GM23338 (cell line): Measurements from ENCODE around the gene PTRHD1. TPM values are rescaled to one million over a fixed set of nuclear protein-coding genes. Genes with fewer than 3 reads are reported as not detected.

Experiments used
- ATAC-seq: fragments of 200-7000 bp; cut with Tn5 transposase; 3 replicates; pipeline ENCODE4 v1.9.1; 2020
- DNase-seq: peaks from one replicate; pipeline ENCODE4 v3.0.0-alpha.2; 2015; ENCODE audit warnings: low spot score
- H2AFZ ChIP-seq: fragments of 200-600 bp; sonication (generic); 2 replicates; pipeline ENCODE4 v1.8.0; 2016; ENCODE audit warnings: antibody characterized with exemption, mild to moderate bottlenecking, moderate library complexity
- H3F3A ChIP-seq: fragments of 200-600 bp; sonication (generic); replicated peaks from 2 replicates; pipeline ENCODE4 v1.8.0; 2017; ENCODE audit warnings: antibody characterized with exemption, mixed run types, low read depth
- H3K27ac ChIP-seq: fragments of 200-600 bp; sonication (generic); 2 replicates; pipeline ENCODE4 v1.6.1; 2016; ENCODE audit warnings: low read depth
- H3K27me3 ChIP-seq: fragments of 200-600 bp; sonication (generic); 2 replicates; pipeline ENCODE4 v1.8.0; 2016; ENCODE audit warnings: mild to moderate bottlenecking, mixed run types, moderate library complexity; ENCODE audit not compliant: insufficient read depth
- H3K36me3 ChIP-seq: fragments of 200-600 bp; sonication (generic); 2 replicates; pipeline ENCODE4 v1.8.0; 2016; ENCODE audit warnings: mild to moderate bottlenecking; ENCODE audit not compliant: insufficient read depth
- H3K4me1 ChIP-seq: fragments of 200-600 bp; sonication (generic); 2 replicates; pipeline ENCODE4 v1.8.0; 2016; ENCODE audit warnings: mild to moderate bottlenecking, moderate library complexity; ENCODE audit not compliant: insufficient read depth
- H3K4me2 ChIP-seq: fragments of 200-600 bp; sonication (generic); 2 replicates; pipeline ENCODE4 v1.7.1; 2017; ENCODE audit warnings: mixed run types
- H3K4me3 ChIP-seq: fragments of 200-600 bp; sonication (generic); 2 replicates; pipeline ENCODE4 v1.6.1; 2016; ENCODE audit warnings: mixed run types
- H3K79me2 ChIP-seq: fragments of 200-600 bp; sonication (generic); replicated peaks from 2 replicates; pipeline ENCODE4 v1.8.0; 2017; ENCODE audit warnings: mild to moderate bottlenecking; ENCODE audit not compliant: insufficient read depth
- H3K9me2 ChIP-seq: fragments of 200-600 bp; sonication (generic); 2 replicates; pipeline ENCODE4 v1.8.0; 2017; ENCODE audit not compliant: insufficient read depth
- H4K20me1 ChIP-seq: fragments of 200-600 bp; sonication (generic); replicated peaks from 2 replicates; pipeline ENCODE4 v1.8.0; 2017; ENCODE audit warnings: mild to moderate bottlenecking; ENCODE audit not compliant: insufficient read depth
- H3K27ac Mint-ChIP-seq: 2 replicates; pipeline ENCODE4 v1.8.0; 2020; ENCODE audit warnings: inconsistent platforms, mild to moderate bottlenecking, moderate library complexity, mixed read lengths
- H3K27me3 Mint-ChIP-seq: 3 replicates; pipeline ENCODE4 v1.8.0; 2022; ENCODE audit warnings: low read depth, mild to moderate bottlenecking, moderate library complexity, mixed read lengths, inconsistent platforms; ENCODE audit not compliant: insufficient read depth, poor library complexity
- H3K36me3 Mint-ChIP-seq: 3 replicates; pipeline ENCODE4 v1.8.0; 2021; ENCODE audit warnings: low read depth, mild to moderate bottlenecking, inconsistent platforms, moderate library complexity, mixed read lengths
- H3K4me1 Mint-ChIP-seq: 3 replicates; pipeline ENCODE4 v1.8.0; 2020; ENCODE audit warnings: mild to moderate bottlenecking, inconsistent platforms, mixed read lengths
- H3K4me3 Mint-ChIP-seq: 3 replicates; pipeline ENCODE4 v1.8.0; 2021; ENCODE audit warnings: moderate library complexity, mild to moderate bottlenecking, inconsistent platforms, mixed read lengths
- H3K9me3 Mint-ChIP-seq: 3 replicates; pipeline ENCODE4 v1.8.0; 2020; ENCODE audit warnings: moderate library complexity, mild to moderate bottlenecking, inconsistent platforms, mixed read lengths
- CREB1 ChIP-seq: fragments of 250-450 bp; sonication (Bioruptor Pico); IDR thresholded peaks from 2 replicates; pipeline ENCODE4 v1.5.0; 2020; ENCODE audit warnings: low read depth, mild to moderate bottlenecking, moderate library complexity
- JUNB ChIP-seq: IDR thresholded peaks from one replicate; pipeline ENCODE4 v1.6.1; 2016; ENCODE audit warnings: antibody characterized with exemption; ENCODE audit not compliant: unreplicated experiment
- NANOG ChIP-seq: IDR thresholded peaks from 2 replicates; pipeline ENCODE4 v1.6.1; 2016; ENCODE audit warnings: antibody characterized with exemption, borderline replicate concordance
- POLR2AphosphoS5 ChIP-seq: IDR thresholded peaks from 2 replicates; pipeline ENCODE4 v1.6.1; 2016; ENCODE audit warnings: antibody characterized with exemption, low read depth
- STAT1 ChIP-seq: IDR thresholded peaks from one replicate; pipeline ENCODE4 v1.6.1; 2016; ENCODE audit warnings: antibody characterized with exemption; ENCODE audit not compliant: unreplicated experiment
- ZNF114 ChIP-seq: fragments of 250-450 bp; sonication (Bioruptor Pico); IDR thresholded peaks from 2 replicates; pipeline ENCODE4 v1.5.0; 2020; ENCODE audit warnings: mild to moderate bottlenecking, moderate library complexity
- polyA plus RNA-seq: library from polyadenylated mRNA; unstranded; fragments of >200 nt; fragmentation: Nextera tagmentation; extraction: Ambion mirVana; gene quantifications from 2 replicates; pipeline ENCODE4 v1.2.1, GENCODE V29; 2016
- total RNA-seq: library from RNA; depleted of rRNA; stranded (reverse); fragments of >200 nt; shearing (Covaris generic); gene quantifications from 2 replicates; pipeline ENCODE4 v1.2.3, GENCODE V29; 2014
- TF ChIP-seq, protein P1 (sequence below): fragments of 250-450 bp; sonication (Bioruptor Pico); IDR thresholded peaks from 2 replicates; pipeline ENCODE4 v1.5.0; 2020; ENCODE audit warnings: mild to moderate bottlenecking, moderate library complexity
- TF ChIP-seq, protein P2 (sequence below), 2 experiments: fragments of 200-600 bp in 1 of 2; sonication (generic) in 1 of 2; conservative IDR thresholded peaks; 2 replicates each; pipeline versions ENCODE4 v1.5.1 to v1.6.1; 2016 to 2017; ENCODE audit warnings: antibody characterized with exemption in 2 of 2, low read depth in 2 of 2, mild to moderate bottlenecking in 2 of 2, moderate library complexity in 1 of 2
- TF ChIP-seq, protein P3 (sequence below): IDR thresholded peaks from one replicate; pipeline ENCODE4 v1.6.1; 2018; ENCODE audit warnings: antibody characterized with exemption; ENCODE audit not compliant: unreplicated experiment

The PTRHD1 gene
- total and polyA plus RNA-seq, 2 experiments from 2014 or later = 46.9 to 105 TPM

DNA sequence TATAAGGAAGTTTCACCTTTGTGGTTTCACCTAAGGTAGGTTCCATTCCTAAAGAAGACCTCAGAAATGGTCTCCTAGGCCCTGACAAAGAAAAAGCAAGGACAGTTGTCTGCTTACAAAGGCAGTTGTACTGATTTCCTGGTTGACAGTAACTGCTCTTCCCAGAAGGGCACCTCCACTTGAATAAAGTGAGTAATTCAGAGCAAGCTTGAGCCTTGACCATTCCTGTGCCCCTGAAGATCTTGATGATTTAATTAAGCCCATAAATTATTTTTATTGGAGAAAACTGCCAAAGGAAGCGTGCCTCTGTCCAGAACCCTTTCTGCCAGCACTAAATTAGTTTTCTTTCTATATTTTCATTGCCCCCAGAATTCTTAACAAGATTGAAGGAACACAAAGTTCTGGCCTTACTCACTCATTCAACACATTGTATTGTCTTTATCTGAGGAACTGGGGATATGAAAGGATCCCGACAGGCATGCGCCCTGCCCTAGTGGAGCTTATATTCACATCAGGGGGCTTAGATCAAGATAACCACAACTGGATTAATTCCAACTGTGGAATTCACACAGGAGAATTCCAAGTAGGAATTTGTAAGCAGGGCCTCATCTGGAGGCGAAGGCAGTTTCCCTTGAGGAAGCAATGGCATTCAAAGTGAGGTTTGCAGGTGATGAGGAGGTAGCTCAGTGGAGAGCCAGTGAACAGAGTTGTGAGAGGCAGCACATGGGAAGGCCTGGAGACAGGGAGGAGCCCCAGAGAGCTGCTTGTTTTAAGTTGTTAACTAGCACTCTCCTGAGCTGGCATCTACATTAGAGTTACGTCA lies 21.2 kb downstream of the PTRHD1 start (continued):
- TF ChIP-seq, protein P1, sequence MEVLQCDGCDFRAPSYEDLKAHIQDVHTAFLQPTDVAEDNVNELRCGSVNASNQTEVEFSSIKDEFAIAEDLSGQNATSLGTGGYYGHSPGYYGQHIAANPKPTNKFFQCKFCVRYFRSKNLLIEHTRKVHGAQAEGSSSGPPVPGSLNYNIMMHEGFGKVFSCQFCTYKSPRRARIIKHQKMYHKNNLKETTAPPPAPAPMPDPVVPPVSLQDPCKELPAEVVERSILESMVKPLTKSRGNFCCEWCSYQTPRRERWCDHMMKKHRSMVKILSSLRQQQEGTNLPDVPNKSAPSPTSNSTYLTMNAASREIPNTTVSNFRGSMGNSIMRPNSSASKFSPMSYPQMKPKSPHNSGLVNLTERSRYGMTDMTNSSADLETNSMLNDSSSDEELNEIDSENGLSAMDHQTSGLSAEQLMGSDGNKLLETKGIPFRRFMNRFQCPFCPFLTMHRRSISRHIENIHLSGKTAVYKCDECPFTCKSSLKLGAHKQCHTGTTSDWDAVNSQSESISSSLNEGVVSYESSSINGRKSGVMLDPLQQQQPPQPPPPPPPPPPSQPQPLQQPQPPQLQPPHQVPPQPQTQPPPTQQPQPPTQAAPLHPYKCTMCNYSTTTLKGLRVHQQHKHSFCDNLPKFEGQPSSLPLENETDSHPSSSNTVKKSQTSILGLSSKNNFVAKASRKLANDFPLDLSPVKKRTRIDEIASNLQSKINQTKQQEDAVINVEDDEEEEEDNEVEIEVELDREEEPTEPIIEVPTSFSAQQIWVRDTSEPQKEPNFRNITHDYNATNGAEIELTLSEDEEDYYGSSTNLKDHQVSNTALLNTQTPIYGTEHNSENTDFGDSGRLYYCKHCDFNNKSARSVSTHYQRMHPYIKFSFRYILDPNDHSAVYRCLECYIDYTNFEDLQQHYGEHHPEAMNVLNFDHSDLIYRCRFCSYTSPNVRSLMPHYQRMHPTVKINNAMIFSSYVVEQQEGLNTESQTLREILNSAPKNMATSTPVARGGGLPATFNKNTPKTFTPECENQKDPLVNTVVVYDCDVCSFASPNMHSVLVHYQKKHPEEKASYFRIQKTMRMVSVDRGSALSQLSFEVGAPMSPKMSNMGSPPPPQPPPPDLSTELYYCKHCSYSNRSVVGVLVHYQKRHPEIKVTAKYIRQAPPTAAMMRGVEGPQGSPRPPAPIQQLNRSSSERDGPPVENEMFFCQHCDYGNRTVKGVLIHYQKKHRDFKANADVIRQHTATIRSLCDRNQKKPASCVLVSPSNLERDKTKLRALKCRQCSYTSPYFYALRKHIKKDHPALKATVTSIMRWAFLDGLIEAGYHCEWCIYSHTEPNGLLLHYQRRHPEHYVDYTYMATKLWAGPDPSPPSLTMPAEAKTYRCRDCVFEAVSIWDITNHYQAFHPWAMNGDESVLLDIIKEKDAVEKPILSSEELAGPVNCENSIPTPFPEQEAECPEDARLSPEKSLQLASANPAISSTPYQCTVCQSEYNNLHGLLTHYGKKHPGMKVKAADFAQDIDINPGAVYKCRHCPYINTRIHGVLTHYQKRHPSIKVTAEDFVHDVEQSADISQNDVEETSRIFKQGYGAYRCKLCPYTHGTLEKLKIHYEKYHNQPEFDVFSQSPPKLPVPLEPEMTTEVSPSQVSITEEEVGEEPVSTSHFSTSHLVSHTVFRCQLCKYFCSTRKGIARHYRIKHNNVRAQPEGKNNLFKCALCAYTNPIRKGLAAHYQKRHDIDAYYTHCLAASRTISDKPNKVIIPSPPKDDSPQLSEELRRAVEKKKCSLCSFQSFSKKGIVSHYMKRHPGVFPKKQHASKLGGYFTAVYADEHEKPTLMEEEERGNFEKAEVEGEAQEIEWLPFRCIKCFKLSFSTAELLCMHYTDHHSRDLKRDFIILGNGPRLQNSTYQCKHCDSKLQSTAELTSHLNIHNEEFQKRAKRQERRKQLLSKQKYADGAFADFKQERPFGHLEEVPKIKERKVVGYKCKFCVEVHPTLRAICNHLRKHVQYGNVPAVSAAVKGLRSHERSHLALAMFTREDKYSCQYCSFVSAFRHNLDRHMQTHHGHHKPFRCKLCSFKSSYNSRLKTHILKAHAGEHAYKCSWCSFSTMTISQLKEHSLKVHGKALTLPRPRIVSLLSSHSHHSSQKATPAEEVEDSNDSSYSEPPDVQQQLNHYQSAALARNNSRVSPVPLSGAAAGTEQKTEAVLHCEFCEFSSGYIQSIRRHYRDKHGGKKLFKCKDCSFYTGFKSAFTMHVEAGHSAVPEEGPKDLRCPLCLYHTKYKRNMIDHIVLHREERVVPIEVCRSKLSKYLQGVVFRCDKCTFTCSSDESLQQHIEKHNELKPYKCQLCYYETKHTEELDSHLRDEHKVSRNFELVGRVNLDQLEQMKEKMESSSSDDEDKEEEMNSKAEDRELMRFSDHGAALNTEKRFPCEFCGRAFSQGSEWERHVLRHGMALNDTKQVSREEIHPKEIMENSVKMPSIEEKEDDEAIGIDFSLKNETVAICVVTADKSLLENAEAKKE (CRISPR knock-in tag) = no peak
- TF ChIP-seq, protein P2, sequence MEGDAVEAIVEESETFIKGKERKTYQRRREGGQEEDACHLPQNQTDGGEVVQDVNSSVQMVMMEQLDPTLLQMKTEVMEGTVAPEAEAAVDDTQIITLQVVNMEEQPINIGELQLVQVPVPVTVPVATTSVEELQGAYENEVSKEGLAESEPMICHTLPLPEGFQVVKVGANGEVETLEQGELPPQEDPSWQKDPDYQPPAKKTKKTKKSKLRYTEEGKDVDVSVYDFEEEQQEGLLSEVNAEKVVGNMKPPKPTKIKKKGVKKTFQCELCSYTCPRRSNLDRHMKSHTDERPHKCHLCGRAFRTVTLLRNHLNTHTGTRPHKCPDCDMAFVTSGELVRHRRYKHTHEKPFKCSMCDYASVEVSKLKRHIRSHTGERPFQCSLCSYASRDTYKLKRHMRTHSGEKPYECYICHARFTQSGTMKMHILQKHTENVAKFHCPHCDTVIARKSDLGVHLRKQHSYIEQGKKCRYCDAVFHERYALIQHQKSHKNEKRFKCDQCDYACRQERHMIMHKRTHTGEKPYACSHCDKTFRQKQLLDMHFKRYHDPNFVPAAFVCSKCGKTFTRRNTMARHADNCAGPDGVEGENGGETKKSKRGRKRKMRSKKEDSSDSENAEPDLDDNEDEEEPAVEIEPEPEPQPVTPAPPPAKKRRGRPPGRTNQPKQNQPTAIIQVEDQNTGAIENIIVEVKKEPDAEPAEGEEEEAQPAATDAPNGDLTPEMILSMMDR (conservative IDR thresholded peaks at IDR 0.05; ENCODE audit: low read depth in 2 of 2) = no peak
- no peak for TF ChIP-seq JUNB
- no peak for TF ChIP-seq CREB1 (CRISPR knock-in tag)
- no peak for TF ChIP-seq STAT1

DNA sequence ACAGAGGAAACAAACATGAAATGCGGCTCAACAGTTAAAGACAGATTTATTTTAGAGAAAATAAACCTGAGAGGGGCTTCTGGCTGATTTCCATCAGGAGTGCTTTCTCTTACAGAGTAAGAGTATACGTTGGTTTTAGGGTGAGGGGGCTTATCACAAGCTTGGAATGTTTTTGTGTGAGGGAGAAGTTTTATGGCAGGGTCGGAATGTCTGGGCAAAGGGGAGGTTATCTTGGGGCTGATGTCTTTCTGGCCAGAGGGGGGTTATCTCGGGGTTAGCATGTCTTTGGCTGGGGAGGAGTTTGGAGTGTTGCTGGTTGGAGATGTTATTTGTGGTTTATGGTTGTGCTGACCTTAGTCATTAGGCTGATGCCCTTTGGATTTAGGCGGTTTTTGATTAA lies 22.1 kb downstream of the PTRHD1 start:
- no peaks in the 10 kb centered on the region for H3K79me2 ChIP-seq
- ATAC-seq (no peak), DNase-seq (no peak)
- no peaks in the 10 kb centered on the region for H3F3A ChIP-seq
- no peak overlapping the region for H3K27ac ChIP-seq
- no peak overlapping the region for H3K27ac Mint-ChIP-seq
- H3K36me3 Mint-ChIP-seq = peaks cover 3% of the 10 kb centered on the region; the same call in 1 of the 3 replicates
- H3K4me2 ChIP-seq = no peak overlapping the region
- TF ChIP-seq NANOG (no peak), POLR2AphosphoS5 (no peak), ZNF114 (no peak)
- TF ChIP-seq, protein P3, sequence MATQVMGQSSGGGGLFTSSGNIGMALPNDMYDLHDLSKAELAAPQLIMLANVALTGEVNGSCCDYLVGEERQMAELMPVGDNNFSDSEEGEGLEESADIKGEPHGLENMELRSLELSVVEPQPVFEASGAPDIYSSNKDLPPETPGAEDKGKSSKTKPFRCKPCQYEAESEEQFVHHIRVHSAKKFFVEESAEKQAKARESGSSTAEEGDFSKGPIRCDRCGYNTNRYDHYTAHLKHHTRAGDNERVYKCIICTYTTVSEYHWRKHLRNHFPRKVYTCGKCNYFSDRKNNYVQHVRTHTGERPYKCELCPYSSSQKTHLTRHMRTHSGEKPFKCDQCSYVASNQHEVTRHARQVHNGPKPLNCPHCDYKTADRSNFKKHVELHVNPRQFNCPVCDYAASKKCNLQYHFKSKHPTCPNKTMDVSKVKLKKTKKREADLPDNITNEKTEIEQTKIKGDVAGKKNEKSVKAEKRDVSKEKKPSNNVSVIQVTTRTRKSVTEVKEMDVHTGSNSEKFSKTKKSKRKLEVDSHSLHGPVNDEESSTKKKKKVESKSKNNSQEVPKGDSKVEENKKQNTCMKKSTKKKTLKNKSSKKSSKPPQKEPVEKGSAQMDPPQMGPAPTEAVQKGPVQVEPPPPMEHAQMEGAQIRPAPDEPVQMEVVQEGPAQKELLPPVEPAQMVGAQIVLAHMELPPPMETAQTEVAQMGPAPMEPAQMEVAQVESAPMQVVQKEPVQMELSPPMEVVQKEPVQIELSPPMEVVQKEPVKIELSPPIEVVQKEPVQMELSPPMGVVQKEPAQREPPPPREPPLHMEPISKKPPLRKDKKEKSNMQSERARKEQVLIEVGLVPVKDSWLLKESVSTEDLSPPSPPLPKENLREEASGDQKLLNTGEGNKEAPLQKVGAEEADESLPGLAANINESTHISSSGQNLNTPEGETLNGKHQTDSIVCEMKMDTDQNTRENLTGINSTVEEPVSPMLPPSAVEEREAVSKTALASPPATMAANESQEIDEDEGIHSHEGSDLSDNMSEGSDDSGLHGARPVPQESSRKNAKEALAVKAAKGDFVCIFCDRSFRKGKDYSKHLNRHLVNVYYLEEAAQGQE = no peak
- peaks cover 2% of the 10 kb centered on the region; the same call in 1 of the 3 replicates for H3K9me3 Mint-ChIP-seq
- H3K27me3 Mint-ChIP-seq = peaks cover 2% of the 10 kb centered on the region
- H3K4me1 ChIP-seq = no peaks in the 10 kb centered on the region
- no peaks in the 10 kb centered on the region for H3K36me3 ChIP-seq
- no peak overlapping the region for H2AFZ ChIP-seq
- H3K4me3 Mint-ChIP-seq = no peak overlapping the region
- H3K9me2 ChIP-seq = peaks cover 7% of the 10 kb centered on the region; the same call in 1 of the 2 replicates
- H4K20me1 ChIP-seq = no peaks in the 10 kb centered on the region
- H3K27me3 ChIP-seq = no peaks in the 10 kb centered on the region
- H3K4me3 ChIP-seq = no peak overlapping the region
- peaks cover 9% of the 10 kb centered on the region for H3K4me1 Mint-ChIP-seq
